ENCODE data around the gene CDHR1. TPM values are rescaled to one million over a fixed set of nuclear protein-coding genes. Genes with fewer than 3 reads are reported as not detected.
"Not testable (repeated sequence)": the region's sequence is repeated elsewhere in the genome, so short reads cannot be mapped to it uniquely, and the experiment has no call there.

Gene CDHR1
- total and polyA plus RNA-seq, 2 experiments from 2014 or later, result 3.2 to 6.6 TPM

- not testable (repeated sequence) for H4K20me1 ChIP-seq (replicated peaks; ENCODE audit: insufficient read depth); H3K27ac Mint-ChIP-seq; H3F3A ChIP-seq (replicated peaks; ENCODE audit: low read depth); H3K4me3 Mint-ChIP-seq; H3K4me1 ChIP-seq (ENCODE audit: insufficient read depth); H3K27me3 ChIP-seq (ENCODE audit: insufficient read depth); H3K4me2 ChIP-seq; H3K27me3 Mint-ChIP-seq (ENCODE audit: insufficient read depth, low read depth, poor library complexity); H3K4me3 ChIP-seq; ATAC-seq; H3K79me2 ChIP-seq (replicated peaks; ENCODE audit: insufficient read depth); DNase-seq (ENCODE audit: low spot score); H2AFZ ChIP-seq; H3K36me3 ChIP-seq (ENCODE audit: insufficient read depth); H3K36me3 Mint-ChIP-seq (ENCODE audit: low read depth); H3K9me3 Mint-ChIP-seq; H3K4me1 Mint-ChIP-seq; H3K27ac ChIP-seq (ENCODE audit: low read depth); H3K9me2 ChIP-seq (ENCODE audit: insufficient read depth)
These were observed 23.1 kb upstream of the CDHR1 start for GRCh38 chr10:84171237-84171636.

DNA sequence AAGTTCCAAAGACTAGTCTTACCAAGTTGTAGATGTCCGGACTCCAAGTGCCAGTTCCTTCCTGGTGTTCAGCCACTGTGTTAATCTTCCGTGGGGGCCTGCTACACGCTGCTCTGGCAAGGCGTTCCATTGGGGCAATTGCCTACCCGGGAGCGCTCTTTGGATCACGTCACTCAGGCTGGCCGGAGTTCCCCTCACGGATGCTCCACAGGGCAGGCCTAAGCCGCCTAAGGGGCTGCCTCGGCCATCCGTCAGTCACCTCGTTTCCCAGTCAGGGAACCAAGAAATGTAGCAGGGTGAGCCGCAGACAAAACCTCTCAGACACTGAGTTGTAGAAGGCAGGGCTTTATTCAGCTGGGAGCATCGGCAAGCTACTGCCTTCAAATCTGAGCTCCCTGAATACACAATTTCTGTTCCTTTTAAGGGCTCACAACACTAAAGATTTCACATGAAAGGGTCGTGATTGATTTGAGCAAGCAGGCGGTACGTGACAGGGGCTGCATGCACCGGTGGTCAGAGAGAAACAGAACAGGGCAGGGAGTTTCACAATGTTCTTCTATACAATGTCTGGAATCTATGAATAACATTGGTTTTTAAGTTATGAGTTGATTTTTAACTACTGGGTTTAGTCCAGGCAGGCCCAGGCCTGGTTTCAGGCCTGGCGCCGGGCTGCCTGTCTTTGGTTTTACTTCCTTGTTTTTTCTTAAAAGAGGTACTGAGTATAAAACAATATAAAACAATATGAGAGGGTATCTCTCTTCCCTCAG, 22.5 kb upstream of the CDHR1 start:
- H3K4me1 ChIP-seq (ENCODE audit: insufficient read depth); H3K4me3 ChIP-seq; H3K79me2 ChIP-seq (replicated peaks; ENCODE audit: insufficient read depth); H3K27me3 ChIP-seq (ENCODE audit: insufficient read depth); H3K27me3 Mint-ChIP-seq (ENCODE audit: insufficient read depth, low read depth, poor library complexity); H3K4me1 Mint-ChIP-seq; H2AFZ ChIP-seq; H3K4me3 Mint-ChIP-seq; H3K9me2 ChIP-seq (ENCODE audit: insufficient read depth); ATAC-seq; H3K27ac Mint-ChIP-seq; H4K20me1 ChIP-seq (replicated peaks; ENCODE audit: insufficient read depth); H3K4me2 ChIP-seq; H3K9me3 Mint-ChIP-seq; H3K36me3 ChIP-seq (ENCODE audit: insufficient read depth); H3K27ac ChIP-seq (ENCODE audit: low read depth); DNase-seq (ENCODE audit: low spot score); H3K36me3 Mint-ChIP-seq (ENCODE audit: low read depth); H3F3A ChIP-seq (replicated peaks; ENCODE audit: low read depth): not testable (repeated sequence)

- no peak overlapping the region for H3K4me3 ChIP-seq
- Mint-ChIP-seq H3K27me3 (ENCODE audit: insufficient read depth, low read depth, poor library complexity) (peaks cover 3% of the 10 kb centered on the region), H3K4me3 (no peak overlapping the region), H3K4me1 (peaks cover 4% of the 10 kb centered on the region; the same call in 1 of the 3 replicates), H3K9me3 (no peaks in the 10 kb centered on the region; the same call in 1 of the 3 replicates), H3K27ac (no peak overlapping the region), H3K36me3 (ENCODE audit: low read depth) (no peaks in the 10 kb centered on the region)
- H3K27ac ChIP-seq (ENCODE audit: low read depth), result no peak overlapping the region
- H3K27me3 ChIP-seq (ENCODE audit: insufficient read depth), result no peaks in the 10 kb centered on the region
- H3K4me1 ChIP-seq (ENCODE audit: insufficient read depth), result no peaks in the 10 kb centered on the region
- H3K36me3 ChIP-seq (ENCODE audit: insufficient read depth), result no peaks in the 10 kb centered on the region
- DNase-seq (ENCODE audit: low spot score), result no peak
- ATAC-seq, result no peak
- H3K4me2 ChIP-seq, result no peak overlapping the region
- no peaks in the 10 kb centered on the region; the same call in 1 of the 2 replicates for H4K20me1 ChIP-seq (replicated peaks; ENCODE audit: insufficient read depth)
- no peaks in the 10 kb centered on the region for H3F3A ChIP-seq (replicated peaks; ENCODE audit: low read depth)
- H3K9me2 ChIP-seq (ENCODE audit: insufficient read depth), result no peaks in the 10 kb centered on the region; the same call in 1 of the 2 replicates
- no peak overlapping the region for H2AFZ ChIP-seq
- H3K79me2 ChIP-seq (replicated peaks; ENCODE audit: insufficient read depth), result no peaks in the 10 kb centered on the region
- no peak for TF ChIP-seq NANOG (IDR thresholded peaks at IDR 0.05; ENCODE audit: borderline replicate concordance)
- TF ChIP-seq, protein P1, sequence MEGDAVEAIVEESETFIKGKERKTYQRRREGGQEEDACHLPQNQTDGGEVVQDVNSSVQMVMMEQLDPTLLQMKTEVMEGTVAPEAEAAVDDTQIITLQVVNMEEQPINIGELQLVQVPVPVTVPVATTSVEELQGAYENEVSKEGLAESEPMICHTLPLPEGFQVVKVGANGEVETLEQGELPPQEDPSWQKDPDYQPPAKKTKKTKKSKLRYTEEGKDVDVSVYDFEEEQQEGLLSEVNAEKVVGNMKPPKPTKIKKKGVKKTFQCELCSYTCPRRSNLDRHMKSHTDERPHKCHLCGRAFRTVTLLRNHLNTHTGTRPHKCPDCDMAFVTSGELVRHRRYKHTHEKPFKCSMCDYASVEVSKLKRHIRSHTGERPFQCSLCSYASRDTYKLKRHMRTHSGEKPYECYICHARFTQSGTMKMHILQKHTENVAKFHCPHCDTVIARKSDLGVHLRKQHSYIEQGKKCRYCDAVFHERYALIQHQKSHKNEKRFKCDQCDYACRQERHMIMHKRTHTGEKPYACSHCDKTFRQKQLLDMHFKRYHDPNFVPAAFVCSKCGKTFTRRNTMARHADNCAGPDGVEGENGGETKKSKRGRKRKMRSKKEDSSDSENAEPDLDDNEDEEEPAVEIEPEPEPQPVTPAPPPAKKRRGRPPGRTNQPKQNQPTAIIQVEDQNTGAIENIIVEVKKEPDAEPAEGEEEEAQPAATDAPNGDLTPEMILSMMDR (conservative IDR thresholded peaks at IDR 0.05; ENCODE audit: low read depth in 2 of 2), result no peak
- TF ChIP-seq CREB1 (CRISPR knock-in tag; IDR thresholded peaks at IDR 0.05; ENCODE audit: low read depth), result no peak
- TF ChIP-seq JUNB (IDR thresholded peaks at IDR 0.05; ENCODE audit: unreplicated experiment), result no peak
- TF ChIP-seq POLR2AphosphoS5 (IDR thresholded peaks at IDR 0.05; ENCODE audit: low read depth), result no peak
- TF ChIP-seq EZH2 (IDR thresholded peaks at IDR 0.05; ENCODE audit: low read depth, unreplicated experiment), result no peak
- TF ChIP-seq ZNF331 (CRISPR knock-in tag; IDR thresholded peaks at IDR 0.05; ENCODE audit: low read depth), result no peak
- TF ChIP-seq ETS1 (IDR thresholded peaks at IDR 0.05), result no peak
- TF ChIP-seq STAT1 (IDR thresholded peaks at IDR 0.05; ENCODE audit: unreplicated experiment), result no peak
- TF ChIP-seq ZNF114 (CRISPR knock-in tag; IDR thresholded peaks at IDR 0.05), result no peak
- TF ChIP-seq EZH2phosphoT487 (IDR thresholded peaks at IDR 0.05; ENCODE audit: unreplicated experiment), result no peak
- TF ChIP-seq, protein P2, sequence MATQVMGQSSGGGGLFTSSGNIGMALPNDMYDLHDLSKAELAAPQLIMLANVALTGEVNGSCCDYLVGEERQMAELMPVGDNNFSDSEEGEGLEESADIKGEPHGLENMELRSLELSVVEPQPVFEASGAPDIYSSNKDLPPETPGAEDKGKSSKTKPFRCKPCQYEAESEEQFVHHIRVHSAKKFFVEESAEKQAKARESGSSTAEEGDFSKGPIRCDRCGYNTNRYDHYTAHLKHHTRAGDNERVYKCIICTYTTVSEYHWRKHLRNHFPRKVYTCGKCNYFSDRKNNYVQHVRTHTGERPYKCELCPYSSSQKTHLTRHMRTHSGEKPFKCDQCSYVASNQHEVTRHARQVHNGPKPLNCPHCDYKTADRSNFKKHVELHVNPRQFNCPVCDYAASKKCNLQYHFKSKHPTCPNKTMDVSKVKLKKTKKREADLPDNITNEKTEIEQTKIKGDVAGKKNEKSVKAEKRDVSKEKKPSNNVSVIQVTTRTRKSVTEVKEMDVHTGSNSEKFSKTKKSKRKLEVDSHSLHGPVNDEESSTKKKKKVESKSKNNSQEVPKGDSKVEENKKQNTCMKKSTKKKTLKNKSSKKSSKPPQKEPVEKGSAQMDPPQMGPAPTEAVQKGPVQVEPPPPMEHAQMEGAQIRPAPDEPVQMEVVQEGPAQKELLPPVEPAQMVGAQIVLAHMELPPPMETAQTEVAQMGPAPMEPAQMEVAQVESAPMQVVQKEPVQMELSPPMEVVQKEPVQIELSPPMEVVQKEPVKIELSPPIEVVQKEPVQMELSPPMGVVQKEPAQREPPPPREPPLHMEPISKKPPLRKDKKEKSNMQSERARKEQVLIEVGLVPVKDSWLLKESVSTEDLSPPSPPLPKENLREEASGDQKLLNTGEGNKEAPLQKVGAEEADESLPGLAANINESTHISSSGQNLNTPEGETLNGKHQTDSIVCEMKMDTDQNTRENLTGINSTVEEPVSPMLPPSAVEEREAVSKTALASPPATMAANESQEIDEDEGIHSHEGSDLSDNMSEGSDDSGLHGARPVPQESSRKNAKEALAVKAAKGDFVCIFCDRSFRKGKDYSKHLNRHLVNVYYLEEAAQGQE (IDR thresholded peaks at IDR 0.05; ENCODE audit: unreplicated experiment), result no peak
These were observed 21.6 kb upstream of the CDHR1 start for GRCh38 chr10:84172467-84173356.

Data from GM23338 (cell line).